GM12874 (cell line): ENCODE results near the gene KMT2A.

ENCODE experiments used
- CTCF ChIP-seq: IDR thresholded peaks from 2 replicates; pipeline ENCODE4 v1.5.1; 2011; ENCODE audit warnings: low read depth, mild to moderate bottlenecking, control low read depth, low read length, moderate library complexity; ENCODE audit not compliant: insufficient read depth

The KMT2A gene

GRCh38 chr11:118443590-118444218 lies 7.4 kb downstream of the KMT2A start:
- no peak for TF ChIP-seq CTCF

GRCh38 chr11:118447423-118447822 lies 11.1 kb downstream of the KMT2A start:
- TF ChIP-seq CTCF = no peak

- no peak for TF ChIP-seq CTCF
Measured at GRCh38 chr11:118448294-118448693, 12.0 kb downstream of the KMT2A start.

GRCh38 chr11:118449316-118449918 lies 13.1 kb downstream of the KMT2A start:
- no peak for TF ChIP-seq CTCF

- no peak for TF ChIP-seq CTCF
Measured at GRCh38 chr11:118450451-118450850, 14.2 kb downstream of the KMT2A start.

- TF ChIP-seq CTCF = no peak
Measured at GRCh38 chr11:118462178-118462577, 25.9 kb downstream of the KMT2A start.

GRCh38 chr11:118471030-118471429 lies 34.7 kb downstream of the KMT2A start:
- TF ChIP-seq CTCF = no peak
